GM15510 (cell line): ENCODE data around the gene CPEB3.

ENCODE experiments used
- POLR2A ChIP-seq: IDR thresholded peaks from 3 replicates; pipeline ENCODE4 v1.6.1; 2011; ENCODE audit warnings: borderline replicate concordance; ENCODE audit not compliant: insufficient read length; ENCODE audit errors: extremely low read depth

Gene CPEB3

DNA sequence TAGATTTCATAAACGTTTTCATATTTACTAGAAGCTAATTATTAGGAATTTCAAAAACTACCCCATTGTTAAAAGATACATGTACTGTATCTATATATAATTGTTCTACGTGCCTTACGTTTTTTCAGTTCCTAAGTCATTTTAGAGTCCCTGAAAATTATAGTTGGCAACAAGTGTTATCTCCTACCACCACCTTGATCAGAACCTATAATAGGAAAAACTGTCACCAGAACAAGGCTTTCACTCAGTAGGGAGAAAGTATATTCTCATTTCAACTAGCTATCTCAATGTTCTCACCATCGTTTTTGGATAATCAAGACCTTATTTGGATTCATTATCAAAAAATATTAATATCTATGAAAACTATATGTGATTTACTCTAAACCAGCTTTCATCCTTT is 107.7 kb downstream of the CPEB3 start:
- no peak for TF ChIP-seq POLR2A

DNA sequence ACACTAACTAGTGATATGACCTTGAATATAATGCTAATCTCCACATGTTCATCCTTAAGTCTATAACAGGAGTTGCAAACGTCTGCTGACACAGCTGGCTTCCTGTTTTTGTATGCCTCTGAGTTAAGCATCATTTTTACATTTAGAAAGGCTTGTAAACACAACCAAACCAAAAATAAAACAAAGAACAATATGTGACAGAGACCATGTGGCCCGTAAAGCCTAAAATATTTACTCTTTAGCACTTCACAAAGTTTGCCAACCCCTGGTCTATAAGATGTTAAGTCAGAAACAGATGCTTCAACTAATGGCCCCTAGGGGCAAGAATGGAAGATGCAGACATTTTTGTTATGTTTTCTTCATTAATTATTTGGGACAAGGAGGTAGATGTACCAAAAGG is 109.3 kb downstream of the CPEB3 start:
- TF ChIP-seq POLR2A: no peak

GRCh38 chr10:92180399-92180798 is 110.5 kb downstream of the CPEB3 start:
- no peak for TF ChIP-seq POLR2A

DNA sequence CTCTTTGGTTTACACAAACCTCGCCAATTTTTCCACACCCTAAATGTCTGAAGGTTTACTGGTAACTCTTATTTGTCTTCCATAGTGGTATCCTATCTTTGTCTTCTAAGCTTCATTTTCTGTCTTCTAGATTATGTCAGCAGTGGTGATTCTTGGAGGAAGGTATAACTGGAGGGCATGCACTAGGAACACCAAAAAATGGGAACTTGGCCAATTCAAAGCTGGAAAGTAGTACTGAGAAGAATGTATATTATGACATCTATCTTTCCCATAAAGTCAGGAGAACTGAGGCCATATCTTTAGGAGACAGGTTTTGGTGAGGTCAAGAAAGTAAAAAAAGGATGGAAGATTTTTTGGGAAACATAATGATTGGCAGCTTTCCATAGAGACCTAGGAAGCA is 113.3 kb downstream of the CPEB3 start:
- no peak for TF ChIP-seq POLR2A

GRCh38 chr10:92175164-92175563 is 115.7 kb downstream of the CPEB3 start:
- TF ChIP-seq POLR2A: no peak

DNA sequence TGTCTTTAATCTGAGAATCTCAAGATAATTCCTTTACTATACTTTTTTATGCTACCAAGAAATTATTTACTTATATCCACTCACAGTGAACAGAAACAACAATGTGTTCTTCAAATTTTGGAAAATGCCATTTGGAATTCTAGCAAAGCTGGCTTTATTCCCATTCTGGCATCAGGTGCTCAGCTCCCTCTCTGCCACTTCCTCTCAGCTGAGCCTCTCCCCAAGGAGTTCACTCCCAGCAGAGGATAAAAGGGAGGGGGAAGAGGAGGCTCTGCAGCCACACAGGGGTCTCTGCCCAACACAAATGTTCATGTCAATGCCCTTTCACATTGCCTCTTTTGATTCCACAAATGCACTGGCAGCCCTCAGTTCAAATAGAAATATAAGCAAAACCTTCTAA is 116.9 kb downstream of the CPEB3 start:
- TF ChIP-seq POLR2A: no peak

- TF ChIP-seq POLR2A: no peak
These were observed 126.7 kb downstream of the CPEB3 start for GRCh38 chr10:92164036-92164696.

DNA sequence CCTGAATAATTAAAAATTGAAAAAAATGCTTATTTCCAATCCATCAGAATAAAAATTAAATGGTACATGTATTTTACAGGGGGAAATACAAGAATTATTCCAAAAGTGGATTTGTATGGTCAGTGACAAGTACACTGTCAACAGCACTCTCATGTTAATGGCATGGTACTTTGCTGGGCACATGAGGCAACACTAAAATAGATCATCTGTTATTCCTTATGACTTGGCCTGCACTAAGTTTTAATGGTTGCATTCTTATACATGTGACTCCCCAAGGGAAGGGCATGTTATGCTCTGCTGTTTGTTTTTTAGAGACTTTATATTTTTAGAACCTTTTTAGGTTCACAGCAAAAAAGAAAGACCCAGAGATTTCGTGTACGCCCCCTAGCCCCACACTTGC is 128.3 kb downstream of the CPEB3 start:
- TF ChIP-seq POLR2A: no peak

DNA sequence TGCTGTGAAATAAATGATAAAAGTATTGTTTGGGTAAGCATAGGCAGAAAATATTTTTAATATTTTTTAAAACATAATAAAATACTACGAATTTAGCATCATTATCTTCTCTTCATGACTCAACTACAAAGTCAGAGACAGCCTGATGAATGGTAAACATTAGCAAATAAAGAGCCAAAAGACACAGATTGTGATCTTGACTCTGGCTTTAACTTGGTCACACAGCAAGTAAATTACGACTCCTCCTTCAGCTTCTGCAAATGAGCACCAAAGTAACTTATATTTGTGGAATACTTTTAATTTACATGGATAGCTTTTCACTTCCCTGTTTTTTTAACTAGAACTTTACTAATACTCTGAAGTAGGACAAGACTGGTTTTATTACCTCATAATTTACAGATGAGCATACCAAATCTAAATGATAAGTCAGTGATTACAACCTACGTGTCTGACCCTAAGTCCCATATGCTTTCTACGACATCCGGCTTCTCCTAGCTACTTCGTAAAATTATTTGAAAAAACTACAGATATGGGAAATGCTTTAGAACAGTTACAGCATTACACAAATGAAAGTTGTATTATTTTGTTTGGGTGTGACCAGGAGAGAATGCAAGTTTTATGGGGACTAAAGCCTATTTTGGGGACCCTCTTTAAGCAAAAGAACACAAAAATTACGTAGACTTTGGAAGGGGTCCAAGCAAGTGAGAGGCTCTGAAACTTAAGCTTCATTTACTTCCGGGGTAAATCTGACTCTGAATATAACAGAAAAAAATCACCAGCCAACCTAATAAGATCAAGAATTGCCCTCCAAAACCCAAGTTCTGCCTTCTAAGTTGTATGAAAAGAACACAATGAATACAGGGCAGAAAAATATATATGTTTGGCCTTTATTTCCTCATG is 133.8 kb downstream of the CPEB3 start:
- no peak for TF ChIP-seq POLR2A

DNA sequence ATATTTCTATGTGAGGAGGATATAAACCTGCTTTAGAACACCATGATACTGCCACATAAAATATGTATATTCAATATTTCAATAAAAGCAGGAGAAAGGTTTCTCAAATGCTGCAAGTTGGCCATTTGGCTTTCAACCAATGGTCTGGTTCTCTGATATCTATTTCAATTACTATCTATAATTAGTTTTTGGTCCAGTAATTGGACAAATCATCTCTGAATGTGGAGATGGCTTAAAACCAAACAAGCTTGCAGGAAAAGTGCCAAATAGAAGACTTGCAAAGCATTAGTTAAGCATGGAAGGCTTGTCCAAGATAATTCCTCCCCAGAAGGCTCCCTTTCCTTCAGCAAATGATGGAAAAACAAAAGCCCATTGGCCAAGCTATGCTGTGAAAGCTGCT is 140.1 kb downstream of the CPEB3 start:
- no peak for TF ChIP-seq POLR2A

DNA sequence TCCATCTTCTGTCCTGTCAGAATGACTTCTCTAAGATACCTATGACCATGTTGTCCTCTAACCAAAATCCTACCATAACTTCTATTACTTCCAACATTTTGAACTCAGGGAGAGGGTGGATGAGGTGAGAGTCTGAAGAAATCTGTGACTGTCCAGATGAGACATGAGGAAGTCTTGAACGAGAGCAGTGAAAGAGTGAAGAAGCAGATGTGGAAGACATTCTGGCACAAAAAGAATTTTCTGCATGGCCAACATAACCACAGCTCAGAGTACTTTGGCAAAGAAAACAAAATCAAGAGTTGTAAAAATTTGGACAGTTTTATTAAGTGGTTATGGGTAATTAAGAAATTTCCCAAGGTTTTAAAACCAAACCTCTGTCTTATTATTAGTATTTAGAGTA is 141.6 kb downstream of the CPEB3 start:
- TF ChIP-seq POLR2A: no peak

DNA sequence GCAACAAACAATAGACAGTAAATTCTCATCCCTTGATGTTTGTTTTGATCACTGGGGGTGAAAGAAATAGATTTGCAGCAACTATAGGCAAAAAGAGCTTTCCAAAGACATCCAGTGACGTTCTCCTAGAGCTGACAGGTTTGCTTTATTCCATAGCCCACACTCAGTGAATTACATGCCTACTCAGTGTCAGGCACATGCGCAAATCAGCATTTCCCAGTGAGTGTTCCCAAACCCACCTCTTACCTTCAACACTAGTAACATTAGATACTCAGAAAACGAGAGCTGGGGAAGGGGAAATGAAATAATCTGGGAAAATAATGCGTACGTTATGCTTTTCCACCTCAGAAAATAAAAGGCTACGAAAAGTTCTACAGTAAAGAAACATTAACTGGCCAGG is 144.1 kb downstream of the CPEB3 start:
- no peak for TF ChIP-seq POLR2A

DNA sequence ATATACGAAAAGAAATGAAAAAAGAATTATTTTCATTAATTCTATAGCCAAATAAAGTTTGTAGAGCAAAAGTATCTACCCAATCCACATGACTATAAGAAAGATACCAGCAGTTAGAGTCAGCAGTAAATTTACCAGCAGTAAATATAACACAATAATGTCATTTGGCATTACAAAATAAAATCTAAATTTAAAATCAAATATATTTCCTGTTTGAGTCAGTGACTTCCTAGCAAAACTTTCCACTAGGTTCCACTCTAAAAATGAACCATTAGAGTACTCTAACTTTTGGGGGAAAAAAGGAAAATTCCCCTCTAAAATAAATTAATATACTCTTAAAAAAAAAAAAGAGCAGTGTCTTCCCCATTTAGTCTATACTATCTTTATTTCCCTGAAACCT is 144.8 kb downstream of the CPEB3 start:
- no peak for TF ChIP-seq POLR2A

DNA sequence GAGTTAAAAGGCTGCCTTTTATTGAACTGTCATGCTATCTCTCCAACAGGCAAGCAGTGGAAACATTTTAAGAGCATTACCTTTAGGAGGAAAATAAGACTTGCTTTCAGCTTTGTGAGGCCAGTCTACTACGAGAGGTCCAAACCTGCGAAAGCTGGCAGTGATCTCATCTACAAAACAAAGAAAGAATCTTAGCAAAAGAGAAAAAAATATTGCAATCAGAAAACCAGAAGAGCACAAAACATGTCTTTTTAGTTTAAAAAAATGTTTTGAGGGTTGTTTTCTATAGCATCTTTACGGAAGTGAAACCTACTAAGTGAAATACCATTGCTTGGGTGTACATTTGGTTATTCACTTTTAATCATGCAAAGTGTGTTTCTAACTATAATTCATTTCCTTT is 147.9 kb downstream of the CPEB3 start:
- no peak for TF ChIP-seq POLR2A

GRCh38 chr10:92142512-92142911 is 148.4 kb downstream of the CPEB3 start:
- TF ChIP-seq POLR2A: no peak

- no peak for TF ChIP-seq POLR2A
These were observed 159.5 kb downstream of the CPEB3 start for GRCh38 chr10:92131275-92131820.
